GM21576 (cell line): ENCODE data around the gene THTPA.
A peak's percentile ranks its signal among the peaks of the same experiment; 100 is the strongest.

Experiments
- ATAC-seq: cut with Tn5 transposase; IDR thresholded peaks from one replicate; pipeline ENCODE4 v1.9.1; 2021; ENCODE audit warnings: mild to moderate bottlenecking, moderate library complexity; ENCODE audit not compliant: unreplicated experiment

Gene THTPA

GRCh38 chr14:23550131-23550811 is 5.8 kb upstream of the THTPA start:
- ATAC-seq: no peak

- ATAC-seq: no peak
These were observed 5.2 kb upstream of the THTPA start for GRCh38 chr14:23550812-23551265.

GRCh38 chr14:23551266-23552028 is 4.6 kb upstream of the THTPA start, which contains the start of gene ZFHX2:
TSS of gene ZFHX2 (minus strand) at chr14:23551765. CDS start at chr14:23535325, 16,440 bp downstream.
- ATAC-seq: peak; percentile 63

GRCh38 chr14:23555533-23555881 is 564 bp upstream of the THTPA start:
- no peak for ATAC-seq

GRCh38 chr14:23556700-23557440 is 799 bp downstream of the THTPA start:
- ATAC-seq: no peak

GRCh38 chr14:23557521-23557920 is 1.4 kb downstream of the THTPA start:
- no peak for ATAC-seq

- ATAC-seq: no peak
These were observed 1.9 kb downstream of the THTPA start for GRCh38 chr14:23557946-23558345.

GRCh38 chr14:23558346-23559009 is 2.4 kb downstream of the THTPA start:
- ATAC-seq: no peak

- no peak for ATAC-seq
These were observed 3.2 kb downstream of the THTPA start for GRCh38 chr14:23559010-23559925.

GRCh38 chr14:23559926-23560520 is 4.0 kb downstream of the THTPA start:
- no peak for ATAC-seq

GRCh38 chr14:23561259-23561658 is 5.2 kb downstream of the THTPA start:
- ATAC-seq: no peak

- ATAC-seq: no peak
These were observed 6.1 kb downstream of the THTPA start for GRCh38 chr14:23561873-23562821.

- ATAC-seq: no peak
These were observed 6.9 kb downstream of the THTPA start for GRCh38 chr14:23562822-23563472.

GRCh38 chr14:23563473-23564180 is 7.6 kb downstream of the THTPA start:
- ATAC-seq: no peak

- no peak for ATAC-seq
These were observed 8.2 kb downstream of the THTPA start for GRCh38 chr14:23564181-23564812.

GRCh38 chr14:23564876-23565275 is 8.8 kb downstream of the THTPA start:
- no peak for ATAC-seq

GRCh38 chr14:23565626-23566025 is 9.6 kb downstream of the THTPA start:
- ATAC-seq: no peak
